Keratinocyte (primary cell): ENCODE measurements around the gene SGIP1.

Experiments used
- CTCF ChIP-seq, 3 experiments: IDR thresholded peaks in 1 of 3; conservative IDR thresholded peaks in 1 of 3; optimal IDR thresholded peaks in 1 of 3; 2 replicates in 2 of 3; 3 replicates in 1 of 3; pipeline versions ENCODE3 to v1.5.1; 2011; ENCODE audit warnings: low read length in 3 of 3, mild to moderate bottlenecking in 3 of 3, moderate library complexity in 2 of 3, control low read depth in 1 of 3, inconsistent platforms in 1 of 3; ENCODE audit not compliant: insufficient read depth in 2 of 3; ENCODE audit errors: extremely low read depth in 1 of 3
- EZH2 ChIP-seq: IDR thresholded peaks from one replicate; pipeline ENCODE4 v1.6.1; 2012; ENCODE audit warnings: inconsistent platforms, mild to moderate bottlenecking, low read length, moderate library complexity

- TF ChIP-seq CTCF (optimal IDR thresholded peaks at IDR 0.05 in 1 of 3, IDR thresholded peaks at IDR 0.05 in 1 of 3, conservative IDR thresholded peaks at IDR 0.05 in 1 of 3; ENCODE audit: extremely low read depth in 1 of 3, insufficient read depth in 2 of 3, low read length in 3 of 3) (no peak), EZH2 (no peak)
These were observed 148.2 kb downstream of the SGIP1 start for GRCh38 chr1:66682106-66682505.
